Neuronal stem cell (in vitro differentiated cells): ENCODE measurements around the gene RUNX1.

Source experiments
- DNase-seq: peaks from one replicate; pipeline ENCODE4 v3.0.0-alpha.2; 2013; ENCODE audit warnings: low spot score
- H2AFZ ChIP-seq: one replicate; pipeline ENCODE4 v1.6.1; 2013; ENCODE audit warnings: mild to moderate bottlenecking, low read length, inconsistent platforms
- H2AK5ac ChIP-seq: 2 replicates; pipeline ENCODE4 v1.6.1; 2013; ENCODE audit warnings: low read depth, mild to moderate bottlenecking, inconsistent platforms, low read length, moderate library complexity, mixed read lengths
- H2BK120ac ChIP-seq: 2 replicates; pipeline ENCODE4 v1.6.1; 2013; ENCODE audit warnings: low read depth, mild to moderate bottlenecking, inconsistent platforms, low read length, moderate library complexity, mixed read lengths
- H2BK12ac ChIP-seq: one replicate; pipeline ENCODE4 v1.6.1; 2013; ENCODE audit warnings: low read length, inconsistent platforms
- H2BK15ac ChIP-seq: 2 replicates; pipeline ENCODE4 v1.6.1; 2013; ENCODE audit warnings: mild to moderate bottlenecking, low read length, inconsistent platforms, mixed read lengths
- H2BK5ac ChIP-seq: one replicate; pipeline ENCODE4 v1.6.1; 2013; ENCODE audit warnings: inconsistent platforms, mild to moderate bottlenecking, low read length, moderate library complexity
- H3K14ac ChIP-seq: one replicate; pipeline ENCODE4 v1.6.1; 2013; ENCODE audit warnings: low read length, inconsistent platforms
- H3K18ac ChIP-seq: 2 replicates; pipeline ENCODE4 v1.6.1; 2013; ENCODE audit warnings: low read length, inconsistent platforms
- H3K23ac ChIP-seq: 2 replicates; pipeline ENCODE4 v1.6.1; 2013; ENCODE audit warnings: low read depth, mild to moderate bottlenecking, mixed read lengths, low read length, inconsistent platforms; ENCODE audit not compliant: poor library complexity
- H3K27ac ChIP-seq: replicated peaks from 3 replicates; pipeline ENCODE4 v1.5.1; 2013; ENCODE audit warnings: low read length, inconsistent platforms
- H3K27me3 ChIP-seq, 3 experiments: 2 replicates each; pipeline ENCODE4 v1.6.1; 2013; ENCODE audit warnings: low read length in 3 of 3, mild to moderate bottlenecking in 2 of 3, inconsistent platforms in 1 of 3, low read depth in 1 of 3, mixed read lengths in 1 of 3, moderate library complexity in 1 of 3; ENCODE audit not compliant: control insufficient read depth in 3 of 3, insufficient read depth in 3 of 3
- H3K36me3 ChIP-seq, 2 donors: replicated peaks in 1 of 2; 2 replicates each; pipeline ENCODE4 v1.6.1; 2013; ENCODE audit warnings: low read length in 2 of 2; ENCODE audit not compliant: control insufficient read depth in 2 of 2, insufficient read depth in 2 of 2
- H3K4ac ChIP-seq: 2 replicates; pipeline ENCODE4 v1.6.1; 2013; ENCODE audit warnings: inconsistent platforms, mild to moderate bottlenecking, low read length, moderate library complexity
- H3K4me1 ChIP-seq, 2 donors: 1 replicate in 1 of 2; 2 replicates in 1 of 2; pipeline ENCODE4 v1.6.1; 2013; ENCODE audit warnings: low read length in 2 of 2, low read depth in 1 of 2; ENCODE audit not compliant: control insufficient read depth in 2 of 2, insufficient read depth in 1 of 2
- H3K4me2 ChIP-seq: one replicate; pipeline ENCODE4 v1.6.1; 2013; ENCODE audit warnings: mild to moderate bottlenecking, low read length, inconsistent platforms; ENCODE audit not compliant: insufficient read depth, poor library complexity, severe bottlenecking
- H3K4me3 ChIP-seq, 2 donors: 2 replicates each; pipeline ENCODE4 v1.5.1; 2013; ENCODE audit warnings: low read length in 2 of 2, mild to moderate bottlenecking in 2 of 2, inconsistent platforms in 1 of 2, moderate library complexity in 1 of 2
- H3K79me1 ChIP-seq: one replicate; pipeline ENCODE4 v1.6.1; 2013; ENCODE audit warnings: low read depth, mild to moderate bottlenecking, inconsistent platforms, low read length, moderate library complexity
- H3K9ac ChIP-seq: one replicate; pipeline ENCODE4 v1.6.1; 2013; ENCODE audit warnings: mild to moderate bottlenecking, low read depth, low read length, inconsistent platforms; ENCODE audit not compliant: poor library complexity
- H3K9me3 ChIP-seq, 2 donors: replicated peaks in 1 of 2; 2 replicates each; pipeline versions ENCODE3 to v1.6.1; 2013; ENCODE audit warnings: low read length in 2 of 2, mild to moderate bottlenecking in 2 of 2, inconsistent platforms in 1 of 2, low read depth in 1 of 2, mixed read lengths in 1 of 2, moderate library complexity in 1 of 2; ENCODE audit not compliant: control insufficient read depth in 2 of 2, insufficient read depth in 1 of 2
- H4K8ac ChIP-seq: one replicate; pipeline ENCODE4 v1.6.1; 2013; ENCODE audit warnings: low read depth, mild to moderate bottlenecking, inconsistent platforms, low read length, moderate library complexity
- H4K91ac ChIP-seq: one replicate; pipeline ENCODE4 v1.6.1; 2013; ENCODE audit warnings: low read length, low read depth, mild to moderate bottlenecking, inconsistent platforms; ENCODE audit not compliant: poor library complexity
- WGBS, 2 donors: extraction: QIAGEN DNeasy Blood & Tissue Kit; methylation state at CpG; one replicate each; pipeline ENCODE4 v1.1.7; 2013; ENCODE audit warnings: missing lambda C conversion rate in 2 of 2, mixed read lengths in 1 of 2; ENCODE audit not compliant: insufficient read length in 2 of 2, insufficient replicate concordance in 1 of 2; ENCODE audit errors: extremely low coverage in 2 of 2; 5-methylcytosine and 5-hydroxymethylcytosine counted together

The RUNX1 gene

DNA sequence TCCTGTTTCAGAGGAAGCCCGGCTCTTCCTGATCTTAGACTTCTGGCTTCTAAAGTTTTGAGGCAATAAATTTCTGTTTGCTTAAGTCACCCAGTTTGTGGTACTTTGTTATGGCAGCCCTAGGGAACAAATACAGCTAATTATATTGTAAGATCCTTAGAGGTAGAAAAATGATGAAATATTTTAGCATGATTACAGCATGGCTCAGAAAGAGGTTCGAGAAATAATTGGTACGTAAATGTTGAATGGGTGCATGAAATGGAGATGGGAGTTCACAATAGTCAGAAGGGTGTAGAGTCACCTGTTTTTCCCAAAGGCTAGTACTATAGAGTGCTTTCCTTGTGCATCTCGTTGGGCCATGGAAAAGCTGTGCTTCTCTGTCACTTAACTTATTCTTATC lies 123.5 kb downstream of the RUNX1 start:
- no peak overlapping the region for H2BK15ac ChIP-seq
- H2AFZ ChIP-seq: no peak overlapping the region
- 100% methylated on average over 2 of the region's 4 CpGs; no CpG with 5 or more reads in 1 of the 2 donors for WGBS, 2 donors
- H3K79me1 ChIP-seq: no peaks in the 10 kb centered on the region
- H3K4me2 ChIP-seq: no peak overlapping the region
- H3K18ac ChIP-seq: no peak overlapping the region
- no peak overlapping the region for H4K91ac ChIP-seq
- H3K23ac ChIP-seq: no peak overlapping the region
- H3K9me3 ChIP-seq: no peaks in the 10 kb centered on the region
- no peak overlapping the region for H2AK5ac ChIP-seq
- H3K27me3 ChIP-seq: no peaks in the 10 kb centered on the region
- no peaks in the 10 kb centered on the region for H3K36me3 ChIP-seq
- no peak overlapping the region for H2BK120ac ChIP-seq
- DNase-seq: no peak
- H2BK12ac ChIP-seq: no peak overlapping the region
- no peak overlapping the region for H3K4ac ChIP-seq
- no peak overlapping the region for H3K4me3 ChIP-seq
- H4K8ac ChIP-seq: no peak overlapping the region
- H3K14ac ChIP-seq: no peak overlapping the region
- no peak overlapping the region for H3K27ac ChIP-seq
- H3K4me1 ChIP-seq: no peaks in the 10 kb centered on the region
- no peak overlapping the region for H3K9ac ChIP-seq
- no peak overlapping the region for H2BK5ac ChIP-seq

DNA sequence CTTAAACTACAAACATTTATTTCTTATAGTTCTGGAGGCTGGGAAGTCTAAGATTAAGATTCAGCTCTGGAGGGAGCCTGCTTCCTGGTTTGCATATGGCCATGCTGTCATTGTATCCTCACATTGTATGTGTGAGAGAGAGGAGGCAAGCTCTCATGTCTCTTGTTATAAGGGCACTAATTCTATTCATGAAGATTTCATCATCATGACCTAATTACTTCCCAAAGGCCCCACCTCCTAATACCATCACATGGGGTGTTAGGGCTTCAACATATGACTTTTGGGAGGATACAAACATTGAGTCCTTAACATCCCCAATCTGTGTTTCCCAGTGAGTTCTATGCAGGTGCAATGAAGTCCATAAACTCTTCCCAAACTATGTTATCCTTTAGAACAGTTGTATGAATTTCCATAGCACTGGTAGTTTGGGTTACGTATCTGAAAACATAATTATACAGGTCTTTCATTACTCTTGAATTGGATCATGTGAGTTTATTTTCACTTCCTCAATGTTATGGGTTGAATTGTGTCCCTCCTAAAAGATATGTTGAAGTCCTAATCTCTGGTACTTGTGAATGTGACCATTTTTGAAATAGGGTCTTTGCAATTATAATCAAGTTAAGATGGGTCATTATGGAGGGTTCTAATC lies 124.2 kb downstream of the RUNX1 start:
- no peak overlapping the region for H3K14ac ChIP-seq
- H2BK5ac ChIP-seq: no peak overlapping the region
- H2BK120ac ChIP-seq: no peak overlapping the region
- H3K27me3 ChIP-seq: no peaks in the 10 kb centered on the region
- no peak overlapping the region for H3K18ac ChIP-seq
- H4K91ac ChIP-seq: no peak overlapping the region
- H2AFZ ChIP-seq: no peak overlapping the region
- H3K27ac ChIP-seq: no peak overlapping the region
- H4K8ac ChIP-seq: no peak overlapping the region
- no peaks in the 10 kb centered on the region for H3K36me3 ChIP-seq
- no peak overlapping the region for H2BK12ac ChIP-seq
- H3K4me1 ChIP-seq: no peaks in the 10 kb centered on the region
- no CpG with 5 or more reads among the region's 1 CpG for WGBS, 2 donors
- H3K9ac ChIP-seq: no peak overlapping the region
- no peak overlapping the region for H3K23ac ChIP-seq
- H3K9me3 ChIP-seq: no peaks in the 10 kb centered on the region
- H3K4ac ChIP-seq: no peak overlapping the region
- no peak overlapping the region for H2AK5ac ChIP-seq
- DNase-seq: no peak
- H3K79me1 ChIP-seq: no peaks in the 10 kb centered on the region
- no peak overlapping the region for H3K4me2 ChIP-seq
- H3K4me3 ChIP-seq: no peak overlapping the region
- no peak overlapping the region for H2BK15ac ChIP-seq

DNA sequence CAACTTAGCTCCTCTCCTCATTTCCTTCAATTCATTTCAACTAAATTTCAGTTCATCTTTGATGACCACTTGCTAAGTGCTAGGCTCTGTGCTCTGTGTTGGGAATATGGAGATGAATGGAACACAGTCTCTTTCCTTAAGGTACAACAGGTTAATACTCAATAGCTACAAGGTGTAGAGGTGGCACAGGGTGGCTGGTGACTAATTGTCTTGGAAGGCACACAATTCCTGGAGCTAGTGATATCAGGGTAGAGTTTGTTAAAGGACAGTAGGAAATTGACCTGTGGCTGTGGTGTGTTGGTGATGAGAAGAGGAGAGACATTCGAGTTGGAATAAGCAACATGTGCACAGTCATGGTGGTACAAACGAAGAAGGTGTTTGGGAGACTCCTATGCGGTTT lies 124.9 kb downstream of the RUNX1 start:
- Histone ChIP-seq H2BK12ac (no peak overlapping the region), H3K27ac (no peak overlapping the region), H3K4me1 (no peaks in the 10 kb centered on the region), H2BK120ac (no peak overlapping the region), H3K4me2 (no peak overlapping the region), H2BK5ac (no peak overlapping the region), H3K9me3 (no peaks in the 10 kb centered on the region), H3K79me1 (no peaks in the 10 kb centered on the region), H3K4ac (no peak overlapping the region), H4K91ac (no peak overlapping the region), H2AFZ (no peak overlapping the region), H4K8ac (no peak overlapping the region), H3K14ac (no peak overlapping the region), H3K23ac (no peak overlapping the region), H3K4me3 (no peak overlapping the region), H2AK5ac (no peak overlapping the region), H3K36me3 (no peaks in the 10 kb centered on the region), H3K9ac (no peak overlapping the region), H3K18ac (no peak overlapping the region), H2BK15ac (no peak overlapping the region), H3K27me3 (no peaks in the 10 kb centered on the region)
- no CpG with 5 or more reads among the region's 3 CpGs for WGBS, 2 donors
- DNase-seq: no peak

DNA sequence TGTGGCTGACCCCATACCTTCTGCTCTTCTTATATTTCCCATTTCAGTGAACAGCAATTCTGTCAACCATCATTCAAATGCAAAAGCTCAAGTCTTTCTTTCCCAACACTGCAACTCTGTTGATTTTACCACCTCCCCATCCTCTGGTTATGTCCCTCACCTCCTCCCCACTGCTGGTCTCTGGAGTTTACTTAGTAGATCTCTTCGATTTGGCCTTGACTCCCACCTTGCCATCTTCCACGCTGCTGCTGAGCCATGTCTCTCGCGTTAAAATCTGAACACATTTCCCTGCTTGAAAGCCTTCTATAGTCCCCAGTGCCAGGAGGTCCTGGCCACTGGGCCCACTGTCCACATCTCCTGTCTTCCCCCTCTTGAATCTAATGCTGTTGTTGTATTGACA lies 125.5 kb downstream of the RUNX1 start:
- Histone ChIP-seq H3K9ac (no peak overlapping the region), H2BK120ac (no peak overlapping the region), H4K8ac (no peak overlapping the region), H3K18ac (no peak overlapping the region), H3K36me3 (no peaks in the 10 kb centered on the region), H3K27me3 (no peaks in the 10 kb centered on the region), H2BK5ac (no peak overlapping the region), H3K23ac (no peak overlapping the region), H3K9me3 (no peaks in the 10 kb centered on the region), H2BK15ac (no peak overlapping the region), H3K4me1 (no peaks in the 10 kb centered on the region), H3K4me3 (no peak overlapping the region), H3K79me1 (no peaks in the 10 kb centered on the region), H3K4ac (no peak overlapping the region), H4K91ac (no peak overlapping the region), H3K27ac (no peak overlapping the region), H2BK12ac (no peak overlapping the region), H2AFZ (no peak overlapping the region), H3K14ac (no peak overlapping the region), H3K4me2 (no peak overlapping the region), H2AK5ac (no peak overlapping the region)
- WGBS, 2 donors: no CpG with 5 or more reads among the region's 4 CpGs
- no peak for DNase-seq
